SK-N-SH (cell line): ENCODE measurements around the gene CTBP1.

Experiments
- CTCF ChIP-seq: fragments of 200-600 bp; sonication (generic); IDR thresholded peaks from 2 replicates; pipeline ENCODE4 v1.6.1; 2017; ENCODE audit warnings: antibody characterized with exemption, mild to moderate bottlenecking, moderate library complexity
- EP300 ChIP-seq, 2 experiments: IDR thresholded peaks; 2 replicates each; pipeline versions ENCODE4 v1.4.0 to v1.6.1; 2012; ENCODE audit warnings: borderline replicate concordance in 1 of 2, low read depth in 1 of 2, low read length in 1 of 2
- RCOR1 ChIP-seq: fragments of 150-350 bp; IDR thresholded peaks from 2 replicates; pipeline ENCODE4 v1.6.1; 2017; ENCODE audit warnings: antibody characterized with exemption, low read length

GRCh38 chr4:1217366-1217765 lies 31.6 kb downstream of the CTBP1 start:
- TF ChIP-seq EP300 (IDR thresholded peaks at IDR 0.05; ENCODE audit: borderline replicate concordance in 1 of 2, low read depth in 1 of 2, low read length in 1 of 2) (no peak), RCOR1 (no peak), CTCF (no peak)
